ENCODE results near the gene BBOX1. TPM values are rescaled to one million over a fixed set of nuclear protein-coding genes. Genes with fewer than 3 reads are reported as not detected.

BBOX1 gene
- total RNA-seq, 2 experiments from 2014 or later = not detected

DNA sequence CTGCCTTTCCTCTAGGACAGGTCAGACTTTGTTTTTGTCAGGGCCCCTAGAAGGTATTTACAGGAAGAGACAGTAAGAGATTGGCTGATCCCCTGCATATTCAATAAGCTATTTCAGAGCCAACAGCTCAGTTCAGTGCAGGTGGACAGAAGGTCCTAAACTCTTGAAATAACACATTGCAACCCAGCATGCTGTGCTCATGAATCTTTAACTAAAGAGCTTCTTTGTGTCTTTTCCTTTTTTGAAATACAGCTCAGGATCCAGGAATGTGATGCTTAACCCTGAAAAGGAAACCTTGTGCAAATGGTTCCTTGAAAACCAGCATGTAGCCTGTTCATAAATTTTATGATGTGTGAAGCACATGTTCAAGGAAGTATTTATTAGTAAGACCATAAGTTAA lies 43.9 kb downstream of the BBOX1 start:
- POLR2A ChIA-PET = no interaction called here
- TF ChIP-seq, protein P1, sequence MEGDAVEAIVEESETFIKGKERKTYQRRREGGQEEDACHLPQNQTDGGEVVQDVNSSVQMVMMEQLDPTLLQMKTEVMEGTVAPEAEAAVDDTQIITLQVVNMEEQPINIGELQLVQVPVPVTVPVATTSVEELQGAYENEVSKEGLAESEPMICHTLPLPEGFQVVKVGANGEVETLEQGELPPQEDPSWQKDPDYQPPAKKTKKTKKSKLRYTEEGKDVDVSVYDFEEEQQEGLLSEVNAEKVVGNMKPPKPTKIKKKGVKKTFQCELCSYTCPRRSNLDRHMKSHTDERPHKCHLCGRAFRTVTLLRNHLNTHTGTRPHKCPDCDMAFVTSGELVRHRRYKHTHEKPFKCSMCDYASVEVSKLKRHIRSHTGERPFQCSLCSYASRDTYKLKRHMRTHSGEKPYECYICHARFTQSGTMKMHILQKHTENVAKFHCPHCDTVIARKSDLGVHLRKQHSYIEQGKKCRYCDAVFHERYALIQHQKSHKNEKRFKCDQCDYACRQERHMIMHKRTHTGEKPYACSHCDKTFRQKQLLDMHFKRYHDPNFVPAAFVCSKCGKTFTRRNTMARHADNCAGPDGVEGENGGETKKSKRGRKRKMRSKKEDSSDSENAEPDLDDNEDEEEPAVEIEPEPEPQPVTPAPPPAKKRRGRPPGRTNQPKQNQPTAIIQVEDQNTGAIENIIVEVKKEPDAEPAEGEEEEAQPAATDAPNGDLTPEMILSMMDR (IDR thresholded peaks at IDR 0.05) = no peak
- Mint-ChIP-seq H3K9me3 (peaks cover 7% of the 10 kb centered on the region), H3K27me3 (no peaks in the 10 kb centered on the region), H3K4me1 (ENCODE audit: low read depth) (no peaks in the 10 kb centered on the region), H3K27ac (no peak overlapping the region), H3K4me3 (no peak overlapping the region), H3K36me3 (ENCODE audit: low read depth) (no peaks in the 10 kb centered on the region)
- Histone ChIP-seq H3K27ac (ENCODE audit: low read depth in 1 of 2, low read length in 2 of 2) (no peak overlapping the region), H3K9me3 (ENCODE audit: control insufficient read depth in 1 of 2, insufficient read depth in 1 of 2, low read length in 2 of 2) (peaks cover 0 to under 1% of the 10 kb centered on the region in 2 experiments), H3K4me1 (ENCODE audit: insufficient read depth, low read length) (no peaks in the 10 kb centered on the region), H3K36me3 (ENCODE audit: insufficient read depth, low read length) (no peaks in the 10 kb centered on the region), H3K27me3 (ENCODE audit: control insufficient read depth in 1 of 2, insufficient read depth in 2 of 2, low read length in 2 of 2) (no peaks in the 10 kb centered on the region), H3K4me3 (ENCODE audit: low read length) (no peak overlapping the region)
- no peak for DNase-seq
- ATAC-seq (ENCODE audit: poor library complexity) = no peak
- intact Hi-C loops (cut with DNase I, micrococcal nuclease) = no loop called here
- CTCF ChIA-PET = no interaction called here

DNA sequence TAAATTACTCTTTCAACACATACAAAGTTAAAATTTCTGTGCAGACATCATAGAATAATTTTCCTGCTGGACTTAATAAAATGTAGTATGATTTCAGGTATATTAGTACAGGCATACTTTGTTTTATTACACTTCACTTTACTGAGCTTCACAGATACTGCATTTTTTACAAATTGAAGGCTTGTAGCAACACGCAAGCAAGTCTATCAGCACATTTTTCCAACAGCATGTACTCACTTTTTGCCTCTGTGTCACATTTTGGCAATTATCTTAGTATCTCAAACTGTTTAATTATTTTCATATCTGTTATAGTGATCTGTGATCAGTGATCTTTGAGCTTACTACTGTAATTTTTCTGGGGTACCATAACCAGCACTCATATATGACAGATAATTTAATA lies 44.5 kb downstream of the BBOX1 start:
- Mint-ChIP-seq H3K27ac (no peak overlapping the region), H3K36me3 (ENCODE audit: low read depth) (no peaks in the 10 kb centered on the region), H3K4me1 (ENCODE audit: low read depth) (no peaks in the 10 kb centered on the region), H3K4me3 (no peak overlapping the region), H3K27me3 (no peaks in the 10 kb centered on the region), H3K9me3 (peaks cover 10% of the 10 kb centered on the region)
- Histone ChIP-seq H3K4me1 (ENCODE audit: insufficient read depth, low read length) (no peaks in the 10 kb centered on the region), H3K4me3 (ENCODE audit: low read length) (no peak overlapping the region), H3K27me3 (ENCODE audit: control insufficient read depth in 1 of 2, insufficient read depth in 2 of 2, low read length in 2 of 2) (no peaks in the 10 kb centered on the region), H3K9me3 (ENCODE audit: control insufficient read depth in 1 of 2, insufficient read depth in 1 of 2, low read length in 2 of 2) (peaks cover 0 to 3% of the 10 kb centered on the region in 2 experiments), H3K36me3 (ENCODE audit: insufficient read depth, low read length) (no peaks in the 10 kb centered on the region), H3K27ac (ENCODE audit: low read depth in 1 of 2, low read length in 2 of 2) (no peak overlapping the region)
- DNase-seq (no peak), ATAC-seq (ENCODE audit: poor library complexity) (no peak)
- CTCF ChIA-PET = no interaction called here
- intact Hi-C loops (cut with DNase I, micrococcal nuclease) = no loop called here
- POLR2A ChIA-PET = no interaction called here
- TF ChIP-seq, protein P1 (IDR thresholded peaks at IDR 0.05) = no peak

DNA sequence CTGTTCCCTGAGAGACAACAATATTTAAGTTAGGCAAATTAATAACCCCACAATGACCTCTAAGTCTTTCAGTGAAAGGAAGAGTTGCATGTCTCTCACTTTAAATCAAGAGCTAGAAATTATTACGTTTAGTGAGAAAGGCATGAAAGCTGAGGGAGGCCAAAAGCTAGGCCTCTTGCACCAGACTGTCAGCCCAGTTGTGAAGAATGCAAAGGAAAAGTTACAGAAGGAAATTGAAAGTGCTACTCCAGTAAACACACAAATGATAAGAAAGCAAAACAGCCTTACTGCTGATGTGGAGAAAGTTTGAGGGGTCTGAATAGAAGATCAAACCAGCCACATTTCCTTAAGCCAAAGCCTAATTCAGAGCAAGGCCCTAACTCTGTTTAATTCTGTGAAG lies 45.0 kb downstream of the BBOX1 start:
- H3K27ac Mint-ChIP-seq = no peak overlapping the region
- no peaks in the 10 kb centered on the region for H3K27me3 Mint-ChIP-seq
- peaks cover 0 to 4% of the 10 kb centered on the region in 2 experiments for H3K9me3 ChIP-seq (ENCODE audit: control insufficient read depth in 1 of 2, insufficient read depth in 1 of 2, low read length in 2 of 2)
- intact Hi-C loops (cut with DNase I, micrococcal nuclease) = no loop called here
- H3K36me3 ChIP-seq (ENCODE audit: insufficient read depth, low read length) = no peaks in the 10 kb centered on the region
- no peaks in the 10 kb centered on the region for H3K36me3 Mint-ChIP-seq (ENCODE audit: low read depth)
- ATAC-seq (ENCODE audit: poor library complexity) (no peak), DNase-seq (no peak)
- TF ChIP-seq, protein P1 (IDR thresholded peaks at IDR 0.05) = no peak
- H3K27me3 ChIP-seq (ENCODE audit: control insufficient read depth in 1 of 2, insufficient read depth in 2 of 2, low read length in 2 of 2) = no peaks in the 10 kb centered on the region
- CTCF ChIA-PET = no interaction called here
- no peaks in the 10 kb centered on the region for H3K4me1 Mint-ChIP-seq (ENCODE audit: low read depth)
- POLR2A ChIA-PET = no interaction called here
- no peak overlapping the region for H3K4me3 ChIP-seq (ENCODE audit: low read length)
- no peaks in the 10 kb centered on the region for H3K4me1 ChIP-seq (ENCODE audit: insufficient read depth, low read length)
- peaks cover 13% of the 10 kb centered on the region for H3K9me3 Mint-ChIP-seq
- H3K27ac ChIP-seq (ENCODE audit: low read depth in 1 of 2, low read length in 2 of 2) = no peak overlapping the region
- H3K4me3 Mint-ChIP-seq = no peak overlapping the region
